Measurements from ENCODE around the gene VWA3B. TPM values are rescaled to one million over a fixed set of nuclear protein-coding genes. Genes with fewer than 3 reads are reported as not detected.
A peak's percentile ranks its signal among the peaks of the same experiment; 100 is the strongest.
"Not testable (repeated sequence)": the region's sequence is repeated elsewhere in the genome, so short reads cannot be mapped to it uniquely, and the experiment has no call there.

The VWA3B gene
- total RNA-seq, 2 donors from 2014 or later = not detected

GRCh38 chr2:98240786-98241398 lies 153.9 kb downstream of the VWA3B start:
- no peak for DNase-seq (ENCODE audit: low spot score in 2 of 2)
- no peak for ATAC-seq
- Mint-ChIP-seq H3K9me3 (no peaks in the 10 kb centered on the region), H3K36me3 (no peaks in the 10 kb centered on the region), H3K27ac (no peak overlapping the region)

GRCh38 chr2:98241592-98241991 lies 154.6 kb downstream of the VWA3B start:
- Mint-ChIP-seq H3K36me3 (no peaks in the 10 kb centered on the region), H3K9me3 (no peaks in the 10 kb centered on the region), H3K27ac (no peak overlapping the region)
- ATAC-seq (no peak), DNase-seq (ENCODE audit: low spot score in 2 of 2) (no peak)

- Mint-ChIP-seq H3K27ac (no peak overlapping the region), H3K9me3 (no peaks in the 10 kb centered on the region), H3K36me3 (no peaks in the 10 kb centered on the region)
- DNase-seq (ENCODE audit: low spot score in 2 of 2) (no peak), ATAC-seq (no peak)
These were observed 155.0 kb downstream of the VWA3B start for GRCh38 chr2:98242003-98242402.

DNA sequence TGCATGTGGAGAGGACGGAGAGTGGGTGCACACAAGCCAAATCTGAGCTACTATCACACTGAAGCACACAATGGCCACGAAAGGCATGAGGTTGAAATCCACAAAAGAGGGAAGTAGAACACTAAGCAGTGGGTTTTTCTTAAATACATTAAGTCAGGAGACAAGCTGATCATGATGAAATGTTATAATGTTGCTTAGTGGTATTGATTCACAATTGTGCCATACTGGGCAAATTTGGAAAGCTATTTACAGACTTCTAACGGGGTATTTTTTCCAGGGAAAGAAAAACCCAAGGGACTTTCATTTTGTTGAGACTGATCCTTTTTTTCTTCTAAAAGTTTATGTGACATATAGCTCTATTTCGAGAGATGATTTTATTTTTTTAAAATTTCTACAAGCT lies 158.5 kb downstream of the VWA3B start:
- ATAC-seq = no peak
- no peak overlapping the region for H3K27ac Mint-ChIP-seq
- peaks cover 13 to 17% of the 10 kb centered on the region in 2 donors for H3K9me3 Mint-ChIP-seq
- DNase-seq (ENCODE audit: low spot score in 2 of 2) = no peak
- peaks cover 7 to 8% of the 10 kb centered on the region in 2 donors for H3K36me3 Mint-ChIP-seq

DNA sequence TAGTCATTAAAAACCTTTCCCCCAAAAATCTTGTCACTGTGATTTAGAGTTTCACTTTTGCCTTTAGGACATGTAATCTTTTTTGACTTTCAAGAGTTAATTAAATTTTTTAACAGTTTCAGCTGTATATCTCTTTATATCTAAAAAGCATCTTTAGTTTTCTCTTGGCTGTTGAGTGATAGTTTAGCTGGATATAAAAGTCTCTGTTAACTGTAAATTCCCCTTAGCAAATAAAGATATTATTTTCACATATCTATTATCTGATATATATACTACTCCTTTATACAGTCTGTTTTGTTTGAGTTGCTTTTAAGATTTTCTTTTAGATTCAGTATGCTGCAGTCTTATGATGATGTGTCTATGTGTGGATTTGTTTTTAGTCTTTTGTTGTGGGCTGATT lies 160.4 kb downstream of the VWA3B start:
- peaks cover 13 to 17% of the 10 kb centered on the region in 2 donors for H3K9me3 Mint-ChIP-seq
- DNase-seq (ENCODE audit: low spot score in 2 of 2) = no peak
- H3K36me3 Mint-ChIP-seq = peaks cover 7 to 8% of the 10 kb centered on the region in 2 donors
- ATAC-seq = no peak
- H3K27ac Mint-ChIP-seq = no peak overlapping the region

- H3K36me3 Mint-ChIP-seq = peaks cover 7 to 8% of the 10 kb centered on the region in 2 donors
- H3K9me3 Mint-ChIP-seq = peaks cover 12 to 16% of the 10 kb centered on the region in 2 donors
- DNase-seq (ENCODE audit: low spot score in 2 of 2) (no peak), ATAC-seq (no peak)
- H3K27ac Mint-ChIP-seq = no peak overlapping the region
These were observed 165.2 kb downstream of the VWA3B start for GRCh38 chr2:98252038-98252773.

DNA sequence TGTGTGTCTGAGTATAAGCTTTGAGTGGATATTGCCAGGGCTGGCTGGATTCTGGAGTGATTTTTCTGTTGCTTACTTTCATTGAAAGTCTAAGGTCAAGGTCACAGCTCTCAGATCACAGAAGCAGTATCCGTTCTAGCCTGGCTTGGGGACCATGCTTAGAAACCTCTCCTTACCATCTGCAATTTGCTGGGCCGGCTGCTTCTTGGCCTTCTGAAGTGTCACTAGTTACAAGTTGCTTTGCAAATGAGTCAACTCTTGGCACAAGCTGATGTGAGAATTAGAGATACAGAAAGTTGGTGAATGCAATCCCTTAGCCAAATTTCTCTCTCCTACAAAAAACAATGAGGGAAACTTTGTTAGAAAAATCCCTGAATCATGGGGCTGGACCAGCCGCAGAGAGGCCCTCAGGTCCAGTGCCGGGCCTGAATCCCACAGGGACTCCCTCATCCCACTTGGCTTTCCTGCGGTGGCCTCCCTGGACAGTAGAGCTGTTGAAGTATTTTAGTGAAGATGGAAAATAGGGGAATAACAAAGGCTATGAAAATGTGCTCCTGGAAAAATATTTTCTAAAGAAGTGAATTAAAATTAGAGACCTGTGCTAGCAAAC lies 166.6 kb downstream of the VWA3B start:
- ATAC-seq = no peak
- no peak overlapping the region for H3K27ac Mint-ChIP-seq

DNA sequence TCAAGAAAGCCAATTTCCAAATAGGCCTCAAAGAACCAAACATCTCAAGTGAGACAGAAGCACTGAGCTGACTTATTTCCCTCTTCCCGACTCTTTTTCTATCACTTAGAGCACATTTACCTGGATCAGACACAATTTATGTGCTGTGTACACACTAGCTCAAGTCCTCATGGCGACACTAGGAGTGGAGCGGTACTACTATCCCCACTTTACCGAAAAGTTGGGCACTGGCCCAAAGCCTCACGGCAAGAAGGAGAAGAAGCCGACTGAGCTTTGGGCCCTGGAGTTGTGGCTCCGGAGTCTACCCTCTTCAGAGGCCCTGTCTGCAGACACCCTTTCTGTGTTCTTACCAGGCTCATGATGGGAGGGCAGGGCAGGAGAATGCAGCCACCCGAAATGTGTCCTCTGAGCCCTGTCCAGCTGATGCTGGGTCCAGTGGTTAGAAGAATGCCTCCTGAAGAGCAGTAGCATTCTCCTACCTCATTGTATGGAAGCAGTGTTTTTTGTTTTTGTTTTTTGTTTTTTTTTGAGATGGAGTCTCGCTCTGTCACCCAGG lies 167.6 kb downstream of the VWA3B start:
- Mint-ChIP-seq H3K36me3 (no peaks in the 10 kb centered on the region), H3K9me3 (no peaks in the 10 kb centered on the region), H3K27ac (no peak overlapping the region)
- no peak for DNase-seq (ENCODE audit: low spot score in 2 of 2)
- ATAC-seq = no peak

More for the DNA sequence above, 166.6 kb downstream of the VWA3B start:
- Mint-ChIP-seq H3K9me3 (peaks cover 3 to 4% of the 10 kb centered on the region in 2 donors), H3K36me3 (peaks cover under 1 to 3% of the 10 kb centered on the region in 2 donors)
- DNase-seq (ENCODE audit: low spot score in 2 of 2) = no peak

DNA sequence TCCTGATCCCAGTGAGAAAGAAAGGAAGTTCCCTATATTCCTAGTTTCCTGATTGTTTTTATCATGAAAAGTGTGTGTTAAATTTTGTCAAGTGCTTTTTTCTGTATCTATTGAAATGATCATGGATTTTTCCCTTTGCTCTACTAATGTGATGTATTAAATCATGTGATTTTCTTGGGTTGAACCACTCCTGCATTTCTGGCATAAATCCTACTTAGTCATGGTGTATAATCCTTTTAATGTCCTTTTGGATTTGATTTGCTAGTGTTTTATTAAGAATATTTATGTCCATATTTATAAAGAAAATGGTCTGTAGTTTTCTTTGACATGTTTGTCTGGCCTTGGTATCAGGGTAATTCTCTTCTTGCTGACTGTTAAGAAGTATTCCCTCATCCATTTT lies 171.9 kb downstream of the VWA3B start:
- H3K9me3 Mint-ChIP-seq = peaks cover 12 to 16% of the 10 kb centered on the region in 2 donors
- no peak overlapping the region for H3K27ac Mint-ChIP-seq
- DNase-seq (ENCODE audit: low spot score in 2 of 2) (no peak), ATAC-seq (no peak)
- H3K36me3 Mint-ChIP-seq = peaks cover 12 to 13% of the 10 kb centered on the region in 2 donors

DNA sequence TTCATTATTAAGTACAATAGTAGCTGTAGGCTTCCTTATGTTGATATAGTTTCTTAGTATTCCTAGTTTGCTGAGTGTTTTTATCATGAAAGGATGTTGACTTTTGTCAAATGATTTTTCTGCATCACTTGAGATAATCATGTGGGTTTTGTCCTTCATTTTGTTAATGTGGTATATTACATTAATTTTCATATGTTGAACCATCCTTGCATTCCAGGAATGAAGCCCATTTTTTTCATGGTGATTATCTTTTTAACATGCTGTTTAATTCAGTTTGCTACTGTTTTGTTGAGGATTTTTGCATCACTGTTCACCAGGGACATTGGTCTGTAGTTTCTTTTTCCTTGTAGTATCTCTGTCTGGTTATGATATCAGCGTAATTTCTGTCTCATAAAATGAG lies 176.4 kb downstream of the VWA3B start:
- Mint-ChIP-seq H3K36me3 (peaks cover 21 to 30% of the 10 kb centered on the region in 2 donors), H3K27ac (no peak overlapping the region), H3K9me3 (peaks cover 21 to 23% of the 10 kb centered on the region in 2 donors)
- DNase-seq (ENCODE audit: low spot score in 2 of 2) = no peak
- no peak for ATAC-seq

DNA sequence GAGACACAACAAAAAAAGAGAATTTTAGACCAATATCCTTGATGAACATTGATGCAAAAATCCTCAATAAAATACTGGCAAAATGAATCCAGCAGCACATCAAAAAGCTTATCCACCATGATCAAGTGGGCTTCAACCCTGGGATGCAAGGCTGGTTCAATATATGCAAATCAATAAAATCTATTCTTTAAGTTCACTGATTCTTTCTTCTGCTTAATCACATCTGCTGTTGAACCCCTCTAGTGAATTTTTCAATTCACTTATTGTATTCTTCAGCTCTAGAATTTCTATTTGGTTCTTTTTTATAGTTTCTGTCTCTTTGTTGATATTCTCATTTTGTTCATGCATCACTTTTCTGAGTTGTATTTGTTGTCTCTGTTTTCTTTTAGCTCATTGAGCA lies 181.3 kb downstream of the VWA3B start:
- not testable (repeated sequence) for DNase-seq (ENCODE audit: low spot score in 2 of 2); H3K27ac Mint-ChIP-seq; ATAC-seq
- Mint-ChIP-seq H3K9me3 (peaks cover 12 to 14% of the 10 kb centered on the region in 2 donors), H3K36me3 (peaks cover 15 to 22% of the 10 kb centered on the region in 2 donors)

- DNase-seq (ENCODE audit: low spot score in 2 of 2) = peak in 1 of 2 donors; percentile 37
- peak in 1 of 2 donors; percentile 44 for ATAC-seq
- H3K9me3 Mint-ChIP-seq = peaks cover 4 to 5% of the 10 kb centered on the region in 2 donors
- no peak overlapping the region for H3K27ac Mint-ChIP-seq
- peaks cover 5 to 14% of the 10 kb centered on the region in 2 donors for H3K36me3 Mint-ChIP-seq
These were observed 182.3 kb downstream of the VWA3B start for GRCh38 chr2:98269274-98269673.

DNA sequence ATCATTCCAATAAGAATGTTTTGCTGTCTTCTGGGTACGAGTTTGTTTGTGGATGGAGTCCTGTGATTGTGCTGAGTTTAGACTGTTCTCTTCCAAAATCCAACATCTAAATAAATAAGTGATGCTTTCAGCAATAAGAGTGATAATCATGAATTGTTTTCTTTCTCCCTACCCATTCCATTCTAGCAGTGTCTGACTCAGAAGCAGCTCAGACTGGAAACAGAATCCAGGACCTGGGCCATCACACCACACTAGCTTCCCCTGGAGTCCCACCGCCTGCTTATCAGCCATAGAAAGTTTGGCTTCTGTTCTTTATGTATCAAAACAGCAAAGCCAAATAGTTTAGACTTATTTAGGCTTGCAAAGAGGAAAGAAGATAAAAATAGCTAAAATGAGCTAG lies 182.9 kb downstream of the VWA3B start:
- Mint-ChIP-seq H3K27ac (no peak overlapping the region), H3K9me3 (no peaks in the 10 kb centered on the region), H3K36me3 (peaks cover 0 to 10% of the 10 kb centered on the region in 2 donors)
- ATAC-seq (no peak), DNase-seq (ENCODE audit: low spot score in 2 of 2) (no peak)

DNA sequence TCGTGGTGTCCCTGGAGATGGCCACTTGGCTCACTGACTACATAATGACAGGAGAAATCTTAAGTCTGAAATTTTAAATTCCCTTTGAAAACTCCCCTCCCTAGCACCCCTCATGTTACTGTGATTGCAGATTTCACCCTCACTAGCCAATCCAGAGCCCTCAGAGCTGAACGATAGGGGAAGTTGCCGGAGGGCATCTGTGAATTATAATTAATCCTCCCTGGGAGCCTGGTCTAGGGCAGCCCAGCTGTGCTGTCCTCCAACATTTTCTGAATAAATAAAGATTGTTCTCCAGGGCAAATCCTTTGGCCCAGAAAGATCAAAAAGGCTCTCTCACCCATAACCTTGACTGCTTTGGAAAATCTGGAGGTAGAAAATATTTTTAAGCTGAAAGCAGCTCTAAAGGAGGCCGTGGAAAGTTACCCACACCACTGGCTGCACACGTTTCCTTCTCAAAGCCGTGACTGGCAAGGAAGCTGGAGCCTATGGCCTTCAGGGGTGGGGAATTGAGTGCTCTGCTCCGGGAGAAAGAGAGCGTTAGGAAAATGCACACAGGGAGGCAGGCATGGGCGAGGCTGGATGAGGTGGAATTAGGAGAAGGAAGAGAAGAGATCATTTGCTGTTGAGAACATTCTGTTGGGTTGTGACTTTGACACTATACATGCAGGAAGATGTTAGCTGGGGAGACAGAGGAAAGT lies 190.3 kb downstream of the VWA3B start:
- Mint-ChIP-seq H3K36me3 (no peaks in the 10 kb centered on the region), H3K27ac (no peak overlapping the region), H3K9me3 (no peaks in the 10 kb centered on the region)
- DNase-seq (ENCODE audit: low spot score in 2 of 2) (no peak), ATAC-seq (no peak)

DNA sequence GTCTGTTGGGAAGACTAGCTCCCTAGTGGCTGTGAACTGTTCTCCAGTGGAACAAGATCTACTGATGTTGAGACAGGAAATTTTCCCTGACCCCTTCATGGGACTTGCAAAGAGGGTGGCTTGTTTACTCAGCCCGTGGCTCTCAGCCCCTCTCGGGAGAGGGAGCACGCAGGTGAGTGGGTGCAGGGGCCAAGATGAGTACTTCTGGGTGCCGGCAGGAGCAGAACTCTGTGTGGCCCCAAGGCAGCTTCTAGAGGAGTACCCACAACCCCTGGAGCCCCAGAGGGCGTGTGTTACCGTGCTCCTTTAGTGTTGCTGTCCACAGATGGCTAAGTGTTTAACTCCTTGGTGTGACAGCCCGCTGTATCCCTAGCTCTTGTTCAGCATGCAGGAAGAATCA lies 191.1 kb downstream of the VWA3B start:
- Mint-ChIP-seq H3K27ac (peak overlapping the region in 1 of 2 donors; percentile 13), H3K36me3 (no peaks in the 10 kb centered on the region), H3K9me3 (no peaks in the 10 kb centered on the region)
- no peak for ATAC-seq
- no peak for DNase-seq (ENCODE audit: low spot score in 2 of 2)

- ATAC-seq = no peak
- Mint-ChIP-seq H3K27ac (no peak overlapping the region), H3K9me3 (no peaks in the 10 kb centered on the region), H3K36me3 (no peaks in the 10 kb centered on the region)
- DNase-seq (ENCODE audit: low spot score in 2 of 2) = no peak
These were observed 193.6 kb downstream of the VWA3B start for GRCh38 chr2:98280376-98281102.

All from activated naive CD4-positive, alpha-beta T cell treated with anti-CD3 and anti-CD28 coated beads, Interleukin-2, amount 50 U/mL, for 72 hours (primary cell).